ENCODE data around the gene TGFB1. TPM values are rescaled to one million over a fixed set of nuclear protein-coding genes. Genes with fewer than 3 reads are reported as not detected.

Gene TGFB1
- total RNA-seq, 1 donor from 2014 or later, result 4.5 TPM

GRCh38 chr19:41305927-41306793, 47.6 kb downstream of the TGFB1 start:
- Histone ChIP-seq H3K27me3 (ENCODE audit: control insufficient read depth, insufficient read depth, low read length) (no peaks in the 10 kb centered on the region), H3K4me3 (ENCODE audit: low read depth, low read length) (no peak overlapping the region), H3K36me3 (ENCODE audit: control insufficient read depth, insufficient read depth, low read length) (peaks cover 29% of the 10 kb centered on the region)
- TF ChIP-seq CTCF (IDR thresholded peaks at IDR 0.05; ENCODE audit: insufficient read depth, low read length, severe bottlenecking), result no peak
- FAIRE-seq (no peak), DNase-seq (ENCODE audit: low read depth) (no peak)

DNA sequence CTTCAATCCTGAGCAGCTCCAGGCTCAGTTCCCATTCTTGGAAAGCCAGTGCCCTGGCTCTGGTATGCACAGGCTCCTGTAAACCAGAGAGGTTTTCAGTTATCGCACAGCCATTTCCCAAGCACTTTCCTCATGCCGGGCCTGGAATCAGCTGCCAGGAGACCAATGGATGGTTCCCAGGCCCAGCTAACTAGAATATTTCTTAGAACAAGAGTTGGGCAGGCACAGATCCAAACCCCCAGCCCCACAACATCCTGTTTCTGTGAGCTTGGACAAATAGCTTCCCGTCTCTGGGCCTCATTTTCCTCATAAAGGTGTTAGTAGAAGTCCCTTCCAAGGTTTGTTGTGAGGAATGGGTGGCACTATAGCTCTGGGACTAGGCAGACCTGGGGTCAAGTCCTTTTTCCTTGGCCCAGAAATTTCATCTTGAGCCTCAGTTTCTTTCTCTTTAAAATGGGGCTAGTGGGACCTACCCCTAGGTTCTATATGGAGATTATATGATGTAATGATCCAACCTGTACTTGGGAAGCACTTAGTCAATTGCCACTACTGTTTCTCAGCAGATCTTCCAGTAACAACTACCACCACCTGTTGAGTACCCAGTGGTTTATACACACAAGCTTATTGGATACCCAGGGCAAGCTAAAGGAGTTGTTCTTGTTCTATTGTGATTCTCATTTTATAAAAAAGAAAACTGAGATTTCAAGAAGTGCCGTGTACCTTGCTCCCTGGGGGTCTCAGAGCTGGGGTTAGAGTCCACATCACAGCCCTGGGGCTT, 48.8 kb downstream of the TGFB1 start:
- DNase-seq (ENCODE audit: low read depth) (no peak), FAIRE-seq (no peak)
- Histone ChIP-seq H3K27me3 (ENCODE audit: control insufficient read depth, insufficient read depth, low read length) (no peaks in the 10 kb centered on the region), H3K4me3 (ENCODE audit: low read depth, low read length) (no peak overlapping the region), H3K36me3 (ENCODE audit: control insufficient read depth, insufficient read depth, low read length) (peaks cover 36% of the 10 kb centered on the region)
- no peak for TF ChIP-seq CTCF (IDR thresholded peaks at IDR 0.05; ENCODE audit: insufficient read depth, low read length, severe bottlenecking)

DNA sequence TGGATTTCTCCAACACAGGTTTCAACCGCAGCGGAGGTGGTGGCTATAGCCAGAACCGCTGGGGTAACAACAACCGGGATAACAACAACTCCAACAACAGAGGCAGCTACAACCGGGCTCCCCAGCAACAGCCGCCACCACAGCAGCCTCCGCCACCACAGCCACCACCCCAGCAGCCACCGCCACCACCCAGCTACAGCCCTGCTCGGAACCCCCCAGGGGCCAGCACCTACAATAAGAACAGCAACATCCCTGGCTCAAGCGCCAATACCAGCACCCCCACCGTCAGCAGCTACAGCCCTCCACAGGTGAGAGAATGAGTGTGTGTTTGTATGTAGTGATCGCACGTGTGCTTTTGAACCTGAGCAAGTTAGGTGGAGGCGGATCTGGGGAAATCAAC, 49.8 kb downstream of the TGFB1 start:
- no peak for DNase-seq (ENCODE audit: low read depth)
- H3K27me3 ChIP-seq (ENCODE audit: control insufficient read depth, insufficient read depth, low read length), result no peaks in the 10 kb centered on the region
- H3K36me3 ChIP-seq (ENCODE audit: control insufficient read depth, insufficient read depth, low read length), result peaks cover 37% of the 10 kb centered on the region
- no peak for FAIRE-seq
- no peak for TF ChIP-seq CTCF (IDR thresholded peaks at IDR 0.05; ENCODE audit: insufficient read depth, low read length, severe bottlenecking)
- H3K4me3 ChIP-seq (ENCODE audit: low read depth, low read length), result no peak overlapping the region

DNA sequence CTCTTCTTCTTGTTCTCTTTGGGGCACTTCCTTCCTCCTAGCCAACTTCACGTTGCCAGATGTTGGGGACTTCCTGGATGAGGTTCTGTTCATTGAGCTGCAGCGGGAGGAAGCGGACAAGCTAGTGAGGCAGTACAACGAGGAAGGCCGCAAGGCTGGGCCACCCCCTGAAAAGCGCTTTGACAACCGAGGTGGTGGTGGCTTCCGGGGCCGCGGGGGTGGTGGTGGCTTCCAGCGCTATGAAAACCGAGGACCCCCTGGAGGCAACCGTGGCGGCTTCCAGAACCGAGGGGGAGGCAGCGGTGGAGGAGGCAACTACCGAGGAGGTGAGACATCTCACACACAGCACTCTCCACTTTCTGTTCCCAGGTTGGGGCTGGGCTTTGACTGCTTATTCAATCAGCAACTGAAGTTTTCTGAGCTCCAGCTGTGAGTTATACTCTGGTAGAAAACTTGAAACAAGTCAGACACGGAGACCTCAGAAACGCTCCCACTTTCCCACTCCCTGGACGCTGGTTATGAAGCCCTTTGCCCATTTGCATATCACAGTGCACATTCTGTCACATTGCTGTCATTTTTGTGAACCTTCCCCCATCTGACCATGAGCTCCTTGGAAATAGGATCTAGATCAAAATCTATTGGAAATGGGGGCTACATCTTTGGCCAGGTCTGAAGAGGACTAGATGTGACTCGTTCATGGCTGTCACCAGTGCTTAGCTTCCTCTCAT, 50.9 kb downstream of the TGFB1 start:
- no peak for TF ChIP-seq CTCF (IDR thresholded peaks at IDR 0.05; ENCODE audit: insufficient read depth, low read length, severe bottlenecking)
- Histone ChIP-seq H3K36me3 (ENCODE audit: control insufficient read depth, insufficient read depth, low read length) (peaks cover 41% of the 10 kb centered on the region), H3K4me3 (ENCODE audit: low read depth, low read length) (no peak overlapping the region), H3K27me3 (ENCODE audit: control insufficient read depth, insufficient read depth, low read length) (no peaks in the 10 kb centered on the region)
- DNase-seq (ENCODE audit: low read depth), result no peak
- no peak for FAIRE-seq

GRCh38 chr19:41300555-41300954, 53.2 kb downstream of the TGFB1 start:
- H3K27me3 ChIP-seq (ENCODE audit: control insufficient read depth, insufficient read depth, low read length), result no peaks in the 10 kb centered on the region
- DNase-seq (ENCODE audit: low read depth) (no peak), FAIRE-seq (no peak)
- no peak for TF ChIP-seq CTCF (IDR thresholded peaks at IDR 0.05; ENCODE audit: insufficient read depth, low read length, severe bottlenecking)
- no peak overlapping the region for H3K4me3 ChIP-seq (ENCODE audit: low read depth, low read length)
- peaks cover 48% of the 10 kb centered on the region for H3K36me3 ChIP-seq (ENCODE audit: control insufficient read depth, insufficient read depth, low read length)

Data from bronchial epithelial cell (primary cell).